Fibroblast of upper back skin (primary cell): Measurements from ENCODE around the gene RHAG.
A peak's percentile ranks its signal among the peaks of the same experiment; 100 is the strongest.
"Not testable (repeated sequence)": the region's sequence is repeated elsewhere in the genome, so short reads cannot be mapped to it uniquely, and the experiment has no call there.

Source experiments
- DNase-seq: peaks from one replicate; pipeline ENCODE4 v3.0.0-alpha.2; 2013

Gene RHAG

DNA sequence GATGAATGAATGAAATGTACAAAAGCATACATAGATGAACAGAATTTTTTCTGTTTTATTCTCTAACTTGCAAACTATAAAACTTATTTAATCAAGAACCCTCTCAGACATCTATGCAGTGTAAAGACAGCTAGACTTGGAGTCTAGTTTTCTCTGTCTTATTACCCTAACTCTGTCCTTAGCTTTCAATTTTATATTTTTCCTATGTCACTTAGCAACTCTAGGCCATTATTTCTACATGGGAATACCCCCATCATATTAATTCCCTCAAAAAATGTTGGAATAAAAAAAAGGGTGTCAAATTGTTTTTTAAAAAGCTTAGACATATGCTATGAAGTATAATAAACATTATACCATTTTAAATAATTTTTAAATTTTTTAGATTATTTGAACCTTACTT, 1.2 kb downstream of the RHAG start:
- no peak for DNase-seq

DNA sequence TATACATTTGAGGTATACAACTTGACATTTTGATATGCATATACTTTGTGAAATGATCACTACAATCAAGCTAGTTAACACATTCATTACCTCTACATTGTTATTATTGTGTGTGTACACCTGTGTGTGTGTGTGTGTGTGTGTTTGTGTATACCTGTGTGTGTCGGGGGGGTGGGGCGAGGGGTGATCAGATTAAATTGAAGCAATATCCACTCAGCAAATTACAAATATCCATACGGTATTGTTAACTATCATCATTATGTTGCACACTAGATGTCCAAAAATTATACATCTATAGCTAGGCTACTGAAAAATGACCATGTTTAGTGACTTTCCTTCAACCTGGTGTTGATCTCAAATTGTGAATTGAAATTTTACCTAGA, 1.8 kb downstream of the RHAG start:
- DNase-seq = no peak

DNA sequence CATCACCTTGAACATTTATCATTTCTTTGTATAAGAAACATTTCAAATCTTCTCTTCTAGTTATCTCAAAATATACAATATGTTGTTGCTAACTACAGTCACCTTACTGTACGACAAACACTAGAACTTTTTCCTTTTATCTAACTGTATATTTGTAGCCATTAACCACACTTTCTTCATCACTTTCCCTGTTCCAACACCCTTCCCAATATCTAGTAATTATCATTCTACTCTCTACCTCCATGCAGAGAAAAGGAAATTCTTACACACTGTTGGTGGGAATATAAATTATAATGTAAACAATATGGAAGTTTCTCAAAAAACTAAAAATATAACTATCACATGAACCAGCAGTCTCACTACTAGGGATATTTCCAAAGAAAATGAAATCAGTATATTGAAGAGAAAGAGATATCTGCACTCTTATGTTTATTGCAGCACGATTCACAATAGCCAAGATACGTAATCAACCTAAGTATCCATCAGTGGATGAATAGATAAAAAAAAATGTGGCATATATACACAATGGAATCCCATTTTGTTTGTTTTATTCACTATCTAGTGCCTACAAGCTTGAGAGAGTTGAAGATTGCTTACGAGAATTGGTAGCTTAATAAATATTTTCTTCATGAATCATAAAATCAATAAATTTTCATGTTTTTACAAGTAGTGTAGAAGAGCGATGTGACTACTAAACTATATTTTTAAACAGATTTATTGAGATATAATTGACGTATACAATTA, 2.4 kb downstream of the RHAG start:
- no peak for DNase-seq

DNA sequence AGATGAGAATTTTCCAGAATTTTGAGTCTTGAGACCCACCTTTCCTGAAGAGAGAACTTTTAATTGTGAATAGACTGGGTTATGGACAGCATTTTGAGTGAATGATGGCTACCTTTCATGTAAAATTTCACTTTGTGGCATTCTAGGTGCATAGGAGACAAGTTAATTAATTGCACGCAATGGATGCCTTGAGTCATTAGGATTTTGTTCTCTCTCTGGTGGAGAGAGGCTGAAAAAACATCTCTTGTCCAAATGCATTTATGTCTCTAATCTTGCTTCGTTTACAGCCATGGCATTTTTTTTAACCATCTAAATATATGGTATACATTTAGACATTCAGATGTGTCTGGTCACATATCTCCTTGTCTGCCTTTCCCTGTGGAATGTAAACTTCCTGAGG, 3.1 kb downstream of the RHAG start:
- DNase-seq = no peak

DNA sequence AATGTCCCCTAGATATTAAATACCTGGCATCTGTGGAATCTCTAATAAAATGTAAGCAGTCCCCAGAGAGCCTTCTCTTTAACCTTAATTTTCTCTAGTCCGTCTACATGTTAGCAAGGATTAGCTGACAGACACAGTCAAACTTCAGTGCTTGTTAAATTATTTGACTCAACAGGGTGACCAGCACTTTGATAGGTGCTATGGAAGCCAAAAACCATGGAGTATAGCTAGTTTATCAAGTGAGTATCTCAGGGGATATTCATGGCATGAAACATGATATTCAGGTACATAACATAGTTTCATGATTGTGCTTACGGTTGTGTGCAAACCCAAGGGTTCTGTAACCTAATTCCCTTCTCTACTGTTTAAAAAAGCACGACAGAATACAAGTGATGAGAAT, 3.9 kb downstream of the RHAG start:
- DNase-seq = no peak

DNA sequence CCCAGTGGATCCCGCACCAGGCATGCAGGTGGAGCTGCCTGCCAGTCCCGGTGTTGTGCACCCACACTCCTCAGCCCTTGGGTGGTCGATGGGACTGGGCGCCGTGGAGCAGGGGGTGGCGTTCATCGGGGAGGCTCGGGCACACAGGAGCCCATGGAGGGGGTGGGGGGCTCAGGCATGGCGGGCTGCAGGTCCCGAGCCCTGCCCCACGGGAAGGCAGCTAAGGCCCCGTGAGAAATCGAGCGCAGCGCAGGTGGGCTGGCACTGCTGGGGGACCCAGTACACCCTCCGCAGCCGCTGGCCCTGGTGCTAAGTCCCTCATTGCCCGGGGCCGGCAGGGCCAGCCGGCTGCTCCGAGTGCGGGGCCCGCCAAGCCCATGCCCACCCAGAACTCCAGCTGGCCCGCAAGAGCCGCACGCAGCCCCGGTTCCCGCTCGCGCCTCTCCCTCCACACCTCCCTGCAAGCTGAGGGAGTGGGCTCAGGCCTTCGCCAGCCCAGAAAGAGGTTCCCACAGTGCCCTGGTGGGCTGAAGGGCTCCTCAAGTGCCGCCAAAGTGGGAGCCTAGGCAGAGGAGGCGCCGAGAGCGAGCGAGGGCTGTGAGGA, 7.1 kb downstream of the RHAG start:
- DNase-seq = not testable (repeated sequence)

DNA sequence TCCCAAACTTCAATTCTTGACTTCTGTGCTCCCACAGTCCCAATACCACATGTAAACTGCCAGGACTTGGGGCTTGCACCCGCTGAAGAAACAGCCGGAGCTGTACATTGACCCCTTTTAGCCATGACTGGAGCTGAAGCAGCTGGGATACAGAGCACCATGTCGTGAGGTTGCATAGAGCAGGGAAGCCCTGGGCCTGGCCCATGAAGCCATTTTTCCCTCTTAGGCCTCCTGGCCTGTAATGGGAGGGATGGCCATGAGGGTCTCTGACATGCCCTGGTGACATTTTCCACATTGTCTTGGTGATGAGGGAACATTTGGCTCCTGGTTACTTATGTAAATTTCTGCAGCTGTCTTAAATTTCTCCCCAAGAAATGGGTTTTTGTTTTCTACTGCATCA, 9.8 kb downstream of the RHAG start:
- DNase-seq = no peak

DNA sequence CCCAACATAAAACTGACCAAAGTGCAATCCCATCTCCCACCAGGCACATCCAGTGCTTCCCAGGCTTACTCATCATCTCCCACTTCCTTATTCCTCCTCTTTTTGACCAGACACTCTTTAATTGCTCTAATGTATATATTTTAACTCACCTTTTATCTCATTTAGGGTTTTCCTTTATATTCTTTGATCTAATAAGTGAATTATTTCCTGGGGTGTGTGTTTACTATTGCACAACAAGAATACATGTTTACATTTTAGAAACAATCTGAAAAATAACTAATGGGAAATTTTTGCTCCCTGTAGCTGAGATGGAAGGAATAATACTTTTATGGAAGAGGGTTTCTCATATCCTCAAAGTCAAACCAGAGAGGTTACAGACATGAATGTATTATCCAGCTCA, 18.4 kb downstream of the RHAG start:
- DNase-seq = no peak

DNA sequence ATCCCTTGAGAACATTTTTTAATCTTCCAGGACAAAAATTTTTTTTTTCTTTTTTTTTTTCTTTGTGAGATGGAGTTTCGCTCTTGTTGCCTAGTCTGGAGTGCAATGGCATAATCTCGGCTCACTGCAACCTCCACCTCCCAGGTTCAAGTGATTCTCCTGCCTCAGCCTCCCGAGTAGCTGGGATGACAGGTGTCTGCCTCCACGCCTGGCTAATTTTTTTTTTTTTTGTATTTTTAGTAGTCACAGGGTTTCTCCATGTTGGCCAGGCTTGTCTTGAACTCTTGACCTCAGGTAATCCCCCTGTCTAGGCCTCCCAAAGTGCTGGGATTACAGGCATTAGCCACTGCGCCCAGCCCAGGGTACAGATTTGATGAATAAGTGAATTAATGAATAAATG, 22.5 kb downstream of the RHAG start:
- not testable (repeated sequence) for DNase-seq

DNA sequence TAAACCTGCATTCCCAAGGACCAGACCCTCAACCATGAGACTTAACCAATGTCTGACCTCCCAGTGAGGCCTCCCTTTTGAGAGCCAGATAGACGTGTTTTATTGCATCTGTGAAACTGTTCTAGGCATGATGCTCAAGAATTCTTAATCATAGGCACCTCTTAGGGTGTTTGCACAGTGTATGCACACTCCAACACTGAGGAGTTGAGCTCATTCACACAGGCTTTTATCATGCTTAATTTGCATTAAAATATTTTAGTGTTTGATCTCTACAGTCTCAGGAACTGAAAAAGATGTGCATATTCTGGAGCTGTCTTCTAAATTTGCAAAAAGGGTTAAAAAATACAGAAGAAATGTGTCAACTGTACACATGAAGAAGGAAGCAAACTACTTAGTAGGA, 27.4 kb downstream of the RHAG start:
- no peak for DNase-seq

DNA sequence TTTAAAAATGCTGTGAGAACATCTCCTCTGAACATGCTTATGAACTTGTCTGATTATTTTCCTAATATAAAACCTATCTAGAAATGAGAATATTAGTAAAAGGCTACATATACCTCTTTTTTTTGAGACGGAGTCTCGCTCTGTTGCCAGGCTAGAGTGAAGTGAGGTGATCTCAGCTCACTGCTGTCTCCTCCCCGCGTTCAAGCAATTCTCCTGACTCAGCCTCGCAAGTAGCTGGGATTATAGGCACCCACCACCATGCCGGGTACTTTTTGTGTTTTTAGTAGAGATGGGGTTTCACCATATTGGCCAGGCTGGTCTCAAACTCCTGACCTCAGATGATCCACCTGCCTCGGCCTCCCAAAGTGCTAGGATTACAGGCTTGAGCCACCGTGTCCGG, 28.4 kb downstream of the RHAG start:
- DNase-seq = not testable (repeated sequence)

DNA sequence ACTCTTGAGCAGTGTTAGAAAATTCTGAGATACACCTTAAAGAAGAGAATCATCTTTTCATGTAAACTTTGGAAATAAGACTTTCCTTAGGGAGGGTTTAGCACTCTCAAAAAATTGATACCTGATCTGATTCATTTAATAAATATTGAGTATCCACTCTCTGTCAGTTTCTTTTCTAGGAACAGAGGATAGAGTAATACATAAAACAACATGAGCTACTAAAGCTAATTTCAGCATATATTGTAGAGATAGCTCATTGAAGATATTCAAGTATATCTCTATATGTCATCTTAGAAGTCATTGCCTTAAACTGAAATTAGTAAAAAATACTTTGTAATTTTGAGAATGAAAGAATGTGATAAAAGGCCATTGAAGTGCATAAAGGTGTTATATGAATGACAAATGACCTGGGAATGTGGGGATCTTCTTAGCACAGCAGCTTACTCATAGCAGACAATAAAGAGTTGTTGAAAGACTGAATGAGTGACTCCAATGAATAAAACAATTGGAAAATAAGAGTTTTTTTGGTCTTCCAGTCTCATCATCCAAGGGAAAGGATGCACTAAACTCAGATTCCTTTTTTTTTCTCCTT, 29.2 kb downstream of the RHAG start:
- no peak for DNase-seq

DNA sequence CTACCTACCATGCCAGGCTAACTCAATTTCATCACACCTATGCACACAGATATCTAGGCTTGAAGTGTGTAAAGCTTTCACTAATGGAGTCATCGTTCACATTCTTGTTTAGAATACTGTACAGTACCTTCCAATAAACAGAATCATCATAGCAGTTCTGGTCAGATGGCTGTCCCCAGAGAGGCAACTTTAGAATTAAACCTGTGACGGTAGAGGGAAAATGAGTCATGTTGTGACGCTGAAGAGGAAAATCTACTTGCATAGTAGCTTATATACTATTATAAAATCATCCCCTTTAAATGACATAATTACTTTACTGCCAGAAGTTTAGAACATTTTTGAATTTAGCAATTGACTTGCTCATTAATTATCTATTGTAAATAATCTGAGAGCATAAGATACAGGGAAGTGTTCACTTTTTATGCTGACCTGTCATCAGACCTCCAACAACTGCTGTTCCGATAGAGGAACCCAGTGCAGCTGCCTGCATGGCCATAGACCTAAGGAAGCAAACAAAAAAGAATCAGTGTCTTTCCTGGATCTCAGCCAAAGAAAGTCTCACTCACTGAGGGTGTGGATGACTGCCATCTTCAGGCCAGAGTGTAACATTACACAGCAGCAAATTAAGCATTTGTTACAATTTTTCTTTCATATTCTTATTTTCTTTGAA, 29.8 kb downstream of the RHAG start:
- peak; percentile 84 for DNase-seq

DNA sequence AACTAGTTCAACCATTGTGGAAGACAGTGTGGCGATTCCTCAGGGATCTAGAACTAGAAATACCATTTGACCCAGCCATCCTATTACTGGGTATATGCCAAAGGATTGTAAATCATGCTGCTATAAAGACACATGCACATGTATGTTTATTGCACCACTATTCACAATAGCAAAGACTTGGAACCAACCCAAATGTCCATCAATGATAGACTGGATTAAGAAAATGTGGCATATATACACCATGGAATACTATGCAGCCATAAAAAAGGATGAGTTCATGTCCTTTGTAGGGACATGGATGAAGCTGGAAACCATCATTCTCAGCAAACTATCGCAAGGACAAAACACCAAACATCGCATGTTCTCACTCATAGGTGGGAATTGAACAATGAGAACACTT, 32.6 kb downstream of the RHAG start:
- DNase-seq = not testable (repeated sequence)

DNA sequence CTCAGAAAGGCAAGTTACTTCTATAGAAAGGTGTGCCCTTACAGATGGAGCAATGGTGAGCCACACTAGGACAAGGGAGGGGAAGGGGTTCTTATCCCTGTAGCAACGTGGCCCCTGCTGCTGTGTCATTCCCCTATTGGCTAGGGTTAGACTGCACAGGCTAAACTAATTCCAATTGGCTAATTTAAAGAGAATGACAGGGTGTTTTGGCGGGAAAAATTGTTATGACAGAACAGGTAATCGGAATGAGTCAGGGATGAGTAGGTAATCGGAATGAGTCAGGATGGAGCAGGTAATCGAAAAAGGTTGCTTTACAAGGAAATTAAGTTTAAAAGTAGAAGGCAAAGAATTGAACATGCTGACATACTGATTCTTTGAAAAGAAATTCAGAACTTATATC, 49.4 kb downstream of the RHAG start:
- DNase-seq = not testable (repeated sequence)

DNA sequence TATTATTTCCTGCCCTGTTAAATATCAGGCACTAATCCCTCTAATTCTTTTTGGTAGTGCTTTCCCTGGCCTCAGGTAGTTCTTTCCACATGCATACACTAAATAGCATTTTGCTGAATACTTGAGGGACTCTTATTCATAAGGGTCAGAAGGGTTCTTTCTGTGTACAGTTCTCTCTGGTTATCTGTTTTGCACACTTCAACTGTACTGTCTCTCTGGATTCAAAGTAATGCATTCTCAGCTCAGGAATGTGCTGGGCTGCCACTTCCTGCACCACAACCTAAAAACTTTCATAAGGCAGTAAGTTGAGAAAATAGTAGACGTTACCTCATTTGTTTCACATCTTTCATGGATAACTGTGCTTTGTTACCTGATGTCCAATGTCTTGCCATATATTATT, 54.1 kb downstream of the RHAG start:
- DNase-seq = peak; percentile 11

DNA sequence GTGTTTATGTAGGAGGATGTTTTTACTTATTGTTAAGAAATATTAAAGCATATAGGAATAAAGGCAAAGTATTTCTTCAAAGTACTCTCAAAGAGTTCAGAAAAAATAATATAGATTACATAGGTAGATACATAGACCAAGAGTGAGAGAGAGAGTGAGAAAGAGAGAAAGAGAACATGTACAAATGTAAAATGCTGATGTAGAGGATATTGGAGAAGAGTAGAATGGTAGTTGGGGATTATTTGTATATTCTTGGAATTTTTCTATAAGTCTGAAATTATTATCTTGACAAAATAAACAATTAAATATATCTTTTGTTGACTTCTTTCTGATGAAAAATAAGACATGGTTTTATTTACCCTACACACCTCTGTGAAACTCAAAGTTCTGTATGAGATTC, 57.0 kb downstream of the RHAG start:
- no peak for DNase-seq

DNA sequence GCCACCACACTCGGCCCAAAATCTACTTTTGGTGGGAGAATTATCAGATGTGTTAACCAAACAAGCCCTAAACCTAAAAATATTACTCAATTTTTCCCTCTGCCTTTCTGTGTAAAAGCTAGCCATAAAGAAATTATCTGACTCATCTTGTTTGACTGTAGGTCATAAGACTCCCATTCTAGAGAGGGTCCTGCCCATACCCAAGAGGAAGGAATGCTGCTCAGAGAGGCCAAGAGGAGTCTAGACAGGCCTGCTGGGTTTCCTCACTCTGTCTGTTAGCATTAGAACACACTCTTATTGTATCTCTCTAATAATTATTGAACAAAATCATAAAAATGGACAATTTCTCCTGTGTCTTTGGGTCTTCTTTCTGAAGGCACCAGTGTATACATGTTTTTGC, 60.0 kb downstream of the RHAG start:
- no peak for DNase-seq

DNA sequence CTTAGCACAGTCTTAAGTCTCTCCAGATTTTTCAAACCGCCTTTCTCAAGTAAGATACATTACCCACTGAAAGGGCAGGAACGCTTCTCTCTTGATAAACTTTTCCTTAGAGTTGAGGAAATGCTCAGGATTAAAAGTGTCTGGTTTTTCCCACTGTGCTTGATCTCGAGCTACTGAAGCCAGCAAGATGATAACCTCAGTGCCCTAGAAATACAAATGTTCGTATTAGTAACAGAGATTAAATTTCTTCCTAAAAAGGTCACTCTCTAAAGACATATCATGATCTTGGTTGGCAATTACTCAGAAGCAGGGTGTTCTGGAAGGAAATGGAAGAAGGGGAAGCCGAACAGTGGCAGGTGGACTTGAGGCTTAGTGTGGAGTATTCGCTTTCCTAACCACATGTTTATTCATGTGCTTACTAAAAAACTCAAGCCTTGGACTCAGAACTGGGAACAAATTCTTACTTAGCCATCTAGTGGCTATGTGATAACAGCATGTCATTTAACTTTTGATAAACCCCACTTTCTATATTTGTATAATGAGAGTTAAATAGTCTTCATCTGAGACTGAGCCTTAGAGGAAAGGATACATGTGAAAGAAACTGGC, 66.1 kb downstream of the RHAG start:
- DNase-seq = no peak

DNA sequence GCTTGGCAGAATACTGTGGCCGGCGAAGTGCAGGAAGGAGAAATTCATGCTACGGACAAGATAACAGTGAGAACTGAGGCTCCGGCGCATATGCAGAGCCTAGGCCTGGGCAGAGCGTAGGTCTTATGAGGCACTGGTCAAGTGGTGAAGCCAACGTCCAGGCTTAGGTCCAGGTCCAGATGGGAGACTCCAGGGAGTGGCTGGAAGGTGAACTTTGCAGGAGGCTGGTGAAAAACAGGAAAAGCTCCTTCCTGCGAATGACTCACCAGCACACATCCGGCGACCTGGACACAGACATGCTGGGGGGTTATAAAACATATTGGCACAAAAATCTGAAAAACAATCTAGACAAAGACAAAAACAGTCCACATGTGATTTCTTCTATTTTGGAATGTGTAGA, 70.8 kb downstream of the RHAG start:
- no peak for DNase-seq

DNA sequence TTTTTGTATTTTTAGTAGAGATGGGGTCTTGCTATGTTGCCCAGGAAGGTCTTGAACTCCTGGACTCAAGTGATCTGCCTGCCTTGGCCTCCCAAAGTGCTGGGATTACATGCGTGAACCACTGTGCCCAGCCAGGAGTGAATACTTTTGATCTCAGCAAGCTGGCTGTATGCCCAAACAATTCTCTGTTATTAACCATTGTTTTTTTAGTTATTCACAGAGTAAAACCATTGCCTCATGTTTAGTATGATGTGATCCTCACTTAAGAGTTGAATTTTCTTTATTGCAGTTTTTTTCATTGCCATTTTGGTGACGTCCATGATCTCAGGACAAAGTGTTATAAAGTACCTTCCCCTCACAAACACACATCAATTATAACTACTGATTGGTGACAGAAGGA, 71.4 kb downstream of the RHAG start:
- no peak for DNase-seq

DNA sequence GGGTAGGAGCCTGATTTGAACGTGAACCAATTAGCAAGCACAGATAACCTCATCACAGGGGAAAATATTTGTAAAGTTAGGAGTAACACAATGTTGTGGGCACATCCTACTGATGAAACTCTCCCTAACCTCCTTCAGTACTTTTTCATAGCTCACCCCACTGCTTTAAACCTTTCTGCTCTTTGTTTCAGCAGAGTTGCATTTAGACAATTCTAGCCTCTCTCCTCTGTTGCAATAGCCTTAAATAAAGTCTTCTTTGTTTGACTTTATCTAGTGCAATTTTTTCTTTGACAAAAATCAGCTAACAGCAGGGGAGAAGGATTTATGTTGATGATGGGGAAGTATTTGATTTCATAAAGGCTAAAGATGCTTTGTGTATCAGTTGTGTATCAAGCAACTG, 72.1 kb downstream of the RHAG start:
- DNase-seq = no peak

DNA sequence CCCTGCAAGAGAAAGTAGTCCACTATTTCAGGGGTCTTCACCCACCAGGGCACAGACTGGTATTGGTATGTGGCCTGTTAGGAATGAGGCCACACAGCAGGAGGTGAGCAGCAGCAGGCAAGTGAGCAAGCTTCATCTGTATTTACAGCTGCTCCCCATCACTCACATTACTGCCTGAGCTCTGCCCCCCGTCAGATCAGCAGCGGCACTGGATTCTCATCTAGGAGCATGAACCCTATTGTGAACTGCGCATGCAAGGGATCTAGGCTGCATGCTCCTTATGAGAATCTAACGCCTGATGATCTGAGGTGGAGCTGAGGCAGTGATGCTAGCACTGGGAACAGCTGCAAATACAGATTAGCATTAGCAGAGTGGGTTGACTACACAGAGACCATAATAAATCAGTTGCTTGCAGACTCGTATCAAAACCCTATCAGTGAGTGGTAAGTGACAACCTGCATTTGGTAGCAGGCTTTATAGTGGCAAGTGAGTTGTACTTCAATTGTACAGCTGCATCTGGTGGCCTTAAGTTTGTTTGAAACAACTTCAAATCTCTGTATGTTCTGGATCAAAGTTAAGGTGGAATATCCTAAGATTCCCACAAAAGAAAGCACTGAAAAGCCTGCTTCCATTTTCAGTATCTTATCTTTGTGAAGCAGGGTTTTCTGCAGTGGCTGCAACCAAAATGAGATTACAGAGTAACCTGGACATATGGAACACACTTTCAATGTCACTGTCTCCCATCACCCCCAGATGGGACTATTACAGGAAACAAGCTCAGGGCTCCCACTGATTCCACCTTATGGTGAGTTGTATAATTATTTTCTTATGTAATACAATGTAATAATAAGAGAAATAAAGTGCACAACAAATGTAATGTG, 73.4 kb downstream of the RHAG start:
- DNase-seq = no peak
